Epithelial cell of proximal tubule (primary cell): ENCODE data around the gene AKAP6. TPM values are rescaled to one million over a fixed set of nuclear protein-coding genes. Genes with fewer than 3 reads are reported as not detected.

Experiments used
- DNase-seq: peaks from one replicate; pipeline ENCODE4 v3.0.0-alpha.2; 2011; ENCODE audit warnings: low read depth
- H3K4me3 ChIP-seq: 2 replicates; pipeline ENCODE4 v1.5.1; 2011; ENCODE audit warnings: low read depth, mild to moderate bottlenecking, low read length
- total RNA-seq: library from RNA; depleted of rRNA; stranded (reverse); fragments of >200 nt; gene quantifications from 2 replicates; pipeline ENCODE4 v1.2.3, GENCODE V29; 2015
- TF ChIP-seq, protein P1 (sequence below): conservative IDR thresholded peaks from 2 replicates; pipeline ENCODE4 v1.5.1; 2012; ENCODE audit warnings: low read depth, mild to moderate bottlenecking, low read length

AKAP6 gene
- total RNA-seq, 1 donor from 2014 or later, result 4.6 TPM

DNA sequence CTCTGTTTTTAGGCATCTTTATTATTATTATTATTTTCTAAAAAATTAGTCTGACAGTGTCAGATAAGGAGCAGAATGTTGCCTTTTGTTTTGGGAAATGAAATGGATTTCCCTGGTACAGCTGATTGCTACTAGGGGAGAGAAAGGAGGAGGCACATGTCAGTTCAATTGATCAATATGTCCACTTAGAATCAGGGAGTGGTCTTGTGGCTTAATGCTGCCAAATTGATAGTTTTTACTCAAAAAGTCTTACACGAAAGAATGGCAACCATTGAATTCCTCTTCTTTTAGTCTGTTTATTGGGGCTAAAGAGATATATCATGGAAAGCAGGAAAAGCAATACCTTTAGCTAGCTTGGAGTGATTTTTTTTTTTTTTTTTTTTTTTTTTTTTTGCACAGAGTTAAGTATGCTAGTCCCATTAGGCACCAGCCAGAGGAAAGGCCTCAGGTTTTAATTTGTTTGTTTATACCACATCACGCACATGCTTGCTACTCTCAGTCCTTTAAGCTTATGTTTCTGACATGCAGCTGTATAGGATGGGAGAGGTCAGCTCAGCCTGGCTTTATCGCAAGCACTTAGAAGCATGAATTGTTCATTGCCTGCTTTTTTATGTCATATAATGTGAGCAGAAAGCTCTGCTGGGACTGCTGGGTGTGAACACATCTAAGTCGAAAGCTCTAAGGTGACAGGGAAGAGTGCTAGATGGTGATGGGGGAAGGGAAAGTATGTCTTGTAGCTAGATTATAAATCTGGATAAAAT is 1.4 kb downstream of the AKAP6 start:
- no peak overlapping the region for H3K4me3 ChIP-seq
- no peak for DNase-seq
- TF ChIP-seq, protein P1, sequence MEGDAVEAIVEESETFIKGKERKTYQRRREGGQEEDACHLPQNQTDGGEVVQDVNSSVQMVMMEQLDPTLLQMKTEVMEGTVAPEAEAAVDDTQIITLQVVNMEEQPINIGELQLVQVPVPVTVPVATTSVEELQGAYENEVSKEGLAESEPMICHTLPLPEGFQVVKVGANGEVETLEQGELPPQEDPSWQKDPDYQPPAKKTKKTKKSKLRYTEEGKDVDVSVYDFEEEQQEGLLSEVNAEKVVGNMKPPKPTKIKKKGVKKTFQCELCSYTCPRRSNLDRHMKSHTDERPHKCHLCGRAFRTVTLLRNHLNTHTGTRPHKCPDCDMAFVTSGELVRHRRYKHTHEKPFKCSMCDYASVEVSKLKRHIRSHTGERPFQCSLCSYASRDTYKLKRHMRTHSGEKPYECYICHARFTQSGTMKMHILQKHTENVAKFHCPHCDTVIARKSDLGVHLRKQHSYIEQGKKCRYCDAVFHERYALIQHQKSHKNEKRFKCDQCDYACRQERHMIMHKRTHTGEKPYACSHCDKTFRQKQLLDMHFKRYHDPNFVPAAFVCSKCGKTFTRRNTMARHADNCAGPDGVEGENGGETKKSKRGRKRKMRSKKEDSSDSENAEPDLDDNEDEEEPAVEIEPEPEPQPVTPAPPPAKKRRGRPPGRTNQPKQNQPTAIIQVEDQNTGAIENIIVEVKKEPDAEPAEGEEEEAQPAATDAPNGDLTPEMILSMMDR, result no peak

GRCh38 chr14:32331206-32331605 is 2.1 kb downstream of the AKAP6 start:
- no peak for DNase-seq
- TF ChIP-seq, protein P1, result no peak
- H3K4me3 ChIP-seq, result no peak overlapping the region

DNA sequence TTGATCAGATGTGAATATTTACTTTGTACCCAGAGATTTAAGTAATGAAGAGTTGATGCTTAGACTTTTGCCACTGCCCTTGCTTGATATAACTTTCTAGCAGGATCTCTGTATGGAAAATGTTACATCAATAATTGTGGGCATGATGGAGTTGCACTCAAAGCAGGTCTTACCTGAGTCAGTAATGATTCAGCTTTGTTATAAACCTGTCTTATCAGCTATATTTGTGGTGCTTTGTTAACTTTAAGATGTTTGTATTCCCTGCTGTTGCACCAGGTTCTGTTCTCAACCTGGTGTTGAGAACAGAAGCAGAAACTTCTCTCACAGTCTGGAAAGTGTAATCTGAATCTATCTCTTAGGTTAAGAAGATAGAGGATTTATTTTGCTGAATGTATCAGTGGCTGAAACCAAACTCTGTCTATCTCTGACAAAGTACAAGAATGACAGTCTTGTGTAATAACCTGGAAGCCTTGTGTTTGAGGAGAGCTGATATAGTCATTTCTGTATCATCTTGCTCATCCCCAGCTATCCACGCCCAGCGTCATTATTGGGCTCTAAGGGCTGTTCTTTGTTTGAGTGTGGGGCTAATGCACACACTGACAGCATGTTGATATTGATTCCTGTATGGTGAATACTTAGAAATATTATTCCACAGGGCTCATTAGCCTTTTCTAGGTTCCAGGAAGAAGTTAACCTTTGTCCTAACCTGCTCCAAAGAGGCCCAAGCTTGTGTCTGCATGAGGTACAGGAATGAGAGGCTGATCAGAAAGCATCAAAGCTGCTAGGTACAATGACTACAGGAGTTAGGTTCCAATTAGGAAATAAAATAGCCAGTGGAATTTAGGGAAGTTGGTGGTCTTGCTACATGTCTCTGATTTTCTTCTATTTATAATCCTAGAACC is 3.6 kb downstream of the AKAP6 start:
- H3K4me3 ChIP-seq, result no peak overlapping the region
- DNase-seq, result no peak
- TF ChIP-seq, protein P1, result no peak

GRCh38 chr14:32336702-32337101 is 7.6 kb downstream of the AKAP6 start:
- TF ChIP-seq, protein P1, result no peak
- no peak for DNase-seq

DNA sequence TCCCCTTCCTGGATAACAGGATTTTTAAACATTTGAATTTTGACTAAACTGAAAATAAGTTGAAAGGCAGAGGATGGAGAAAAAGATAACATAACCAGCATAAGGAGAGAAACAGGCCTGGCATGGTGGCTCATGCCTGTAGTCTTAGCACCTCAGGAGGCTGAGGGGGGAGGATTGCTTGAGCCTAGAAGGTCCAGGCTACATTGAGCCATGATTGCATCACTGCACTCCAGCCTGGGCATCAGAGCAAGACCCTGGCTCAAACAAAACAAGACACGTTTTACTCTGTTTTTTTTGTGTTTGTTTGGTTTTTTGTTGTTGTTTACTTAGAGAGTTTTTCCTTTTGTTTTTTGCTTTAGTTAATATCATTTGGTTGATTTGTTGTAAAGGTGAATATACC is 8.7 kb downstream of the AKAP6 start:
- H3K4me3 ChIP-seq, result no peak overlapping the region
- no peak for DNase-seq
- TF ChIP-seq, protein P1, result no peak

More at GRCh38 chr14:32336702-32337101, 7.6 kb downstream of the AKAP6 start:
- no peak overlapping the region for H3K4me3 ChIP-seq

DNA sequence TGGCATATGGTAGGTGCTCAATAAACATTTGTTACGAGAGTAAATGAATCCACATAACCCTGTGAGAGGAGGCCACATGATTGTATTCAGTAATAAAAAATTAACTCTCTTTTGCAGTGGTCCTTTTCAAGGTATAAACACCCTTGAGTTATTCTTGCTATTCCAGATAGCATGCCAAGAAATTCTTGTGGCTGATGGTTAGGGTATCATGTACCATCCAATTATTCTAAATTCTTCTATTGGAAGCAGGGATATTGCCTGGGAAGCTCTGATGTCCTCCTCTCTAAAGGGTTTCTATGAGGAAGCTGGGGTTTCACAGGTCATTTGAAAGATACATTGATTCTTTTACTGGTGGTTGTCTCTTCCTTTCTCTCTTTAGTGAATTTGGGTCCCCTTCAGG is 10.1 kb downstream of the AKAP6 start:
- DNase-seq, result no peak
- TF ChIP-seq, protein P1, result no peak
- no peak overlapping the region for H3K4me3 ChIP-seq
